ENCODE results near the gene DNAJC11.

DNAJC11 gene

DNA sequence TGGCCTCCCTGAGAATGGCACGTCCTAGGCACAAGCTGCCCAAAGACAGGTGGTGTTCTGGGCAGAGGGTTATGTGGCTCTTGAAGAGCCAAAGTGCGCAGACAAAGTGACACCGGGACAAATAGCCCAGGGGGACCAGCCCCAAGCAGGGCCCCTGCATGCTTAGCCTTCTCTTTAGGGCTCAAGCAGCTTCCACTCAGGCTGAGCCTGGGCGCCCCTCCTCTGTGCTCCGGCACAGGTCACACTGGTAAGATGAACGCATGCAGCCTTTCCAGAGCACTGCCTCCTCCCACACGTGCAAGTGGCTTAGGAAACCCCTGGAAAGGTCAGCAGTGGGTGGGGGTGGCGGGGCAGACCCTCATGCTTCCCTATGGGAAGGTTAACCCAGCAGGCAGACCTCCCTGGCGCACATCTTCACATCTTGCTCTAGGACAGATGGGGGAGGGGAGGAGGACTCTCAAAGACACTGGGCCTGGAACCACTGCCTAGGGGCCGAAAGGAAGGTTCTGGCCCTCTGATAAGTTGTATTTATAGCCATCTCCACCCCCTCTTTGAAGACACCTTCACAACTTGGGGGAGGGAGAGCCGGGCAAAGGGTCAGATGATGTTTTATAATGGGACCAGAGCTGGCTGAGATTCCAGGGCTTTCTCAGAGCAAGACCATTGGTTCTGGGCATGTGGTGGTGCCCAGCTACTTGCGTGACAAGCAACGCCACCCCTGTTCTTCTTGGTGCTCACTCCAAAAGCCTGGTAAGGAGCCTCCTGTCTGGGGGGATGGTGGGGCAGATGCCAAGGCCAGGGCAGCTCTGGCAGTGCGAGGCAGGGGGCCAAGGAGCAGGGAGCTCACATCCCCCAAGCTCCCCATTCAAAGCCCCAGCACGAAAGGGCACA lies 104.5 kb downstream of the DNAJC11 start:
- Histone ChIP-seq H3K4me3 (replicated peaks; ENCODE audit: insufficient read depth, low read length) (no peak overlapping the region), H3K27ac (replicated peaks) (no peak overlapping the region), H3K27me3 (ENCODE audit: insufficient read depth, poor library complexity, severe bottlenecking) (no peaks in the 10 kb centered on the region)
- no peak for DNase-seq (ENCODE audit: low read depth in 1 of 2, low spot score in 1 of 2)
- TF ChIP-seq POLR2AphosphoS5 (IDR thresholded peaks at IDR 0.05; ENCODE audit: low read depth) (no peak), SPI1 (IDR thresholded peaks at IDR 0.05; ENCODE audit: borderline replicate concordance, low read depth) (no peak), GABPA (IDR thresholded peaks at IDR 0.05; ENCODE audit: low read depth) (no peak)
- TF ChIP-seq, protein P1, sequence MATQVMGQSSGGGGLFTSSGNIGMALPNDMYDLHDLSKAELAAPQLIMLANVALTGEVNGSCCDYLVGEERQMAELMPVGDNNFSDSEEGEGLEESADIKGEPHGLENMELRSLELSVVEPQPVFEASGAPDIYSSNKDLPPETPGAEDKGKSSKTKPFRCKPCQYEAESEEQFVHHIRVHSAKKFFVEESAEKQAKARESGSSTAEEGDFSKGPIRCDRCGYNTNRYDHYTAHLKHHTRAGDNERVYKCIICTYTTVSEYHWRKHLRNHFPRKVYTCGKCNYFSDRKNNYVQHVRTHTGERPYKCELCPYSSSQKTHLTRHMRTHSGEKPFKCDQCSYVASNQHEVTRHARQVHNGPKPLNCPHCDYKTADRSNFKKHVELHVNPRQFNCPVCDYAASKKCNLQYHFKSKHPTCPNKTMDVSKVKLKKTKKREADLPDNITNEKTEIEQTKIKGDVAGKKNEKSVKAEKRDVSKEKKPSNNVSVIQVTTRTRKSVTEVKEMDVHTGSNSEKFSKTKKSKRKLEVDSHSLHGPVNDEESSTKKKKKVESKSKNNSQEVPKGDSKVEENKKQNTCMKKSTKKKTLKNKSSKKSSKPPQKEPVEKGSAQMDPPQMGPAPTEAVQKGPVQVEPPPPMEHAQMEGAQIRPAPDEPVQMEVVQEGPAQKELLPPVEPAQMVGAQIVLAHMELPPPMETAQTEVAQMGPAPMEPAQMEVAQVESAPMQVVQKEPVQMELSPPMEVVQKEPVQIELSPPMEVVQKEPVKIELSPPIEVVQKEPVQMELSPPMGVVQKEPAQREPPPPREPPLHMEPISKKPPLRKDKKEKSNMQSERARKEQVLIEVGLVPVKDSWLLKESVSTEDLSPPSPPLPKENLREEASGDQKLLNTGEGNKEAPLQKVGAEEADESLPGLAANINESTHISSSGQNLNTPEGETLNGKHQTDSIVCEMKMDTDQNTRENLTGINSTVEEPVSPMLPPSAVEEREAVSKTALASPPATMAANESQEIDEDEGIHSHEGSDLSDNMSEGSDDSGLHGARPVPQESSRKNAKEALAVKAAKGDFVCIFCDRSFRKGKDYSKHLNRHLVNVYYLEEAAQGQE (IDR thresholded peaks at IDR 0.05; ENCODE audit: insufficient replicate concordance, low read depth): no peak
- TF ChIP-seq, protein P2, sequence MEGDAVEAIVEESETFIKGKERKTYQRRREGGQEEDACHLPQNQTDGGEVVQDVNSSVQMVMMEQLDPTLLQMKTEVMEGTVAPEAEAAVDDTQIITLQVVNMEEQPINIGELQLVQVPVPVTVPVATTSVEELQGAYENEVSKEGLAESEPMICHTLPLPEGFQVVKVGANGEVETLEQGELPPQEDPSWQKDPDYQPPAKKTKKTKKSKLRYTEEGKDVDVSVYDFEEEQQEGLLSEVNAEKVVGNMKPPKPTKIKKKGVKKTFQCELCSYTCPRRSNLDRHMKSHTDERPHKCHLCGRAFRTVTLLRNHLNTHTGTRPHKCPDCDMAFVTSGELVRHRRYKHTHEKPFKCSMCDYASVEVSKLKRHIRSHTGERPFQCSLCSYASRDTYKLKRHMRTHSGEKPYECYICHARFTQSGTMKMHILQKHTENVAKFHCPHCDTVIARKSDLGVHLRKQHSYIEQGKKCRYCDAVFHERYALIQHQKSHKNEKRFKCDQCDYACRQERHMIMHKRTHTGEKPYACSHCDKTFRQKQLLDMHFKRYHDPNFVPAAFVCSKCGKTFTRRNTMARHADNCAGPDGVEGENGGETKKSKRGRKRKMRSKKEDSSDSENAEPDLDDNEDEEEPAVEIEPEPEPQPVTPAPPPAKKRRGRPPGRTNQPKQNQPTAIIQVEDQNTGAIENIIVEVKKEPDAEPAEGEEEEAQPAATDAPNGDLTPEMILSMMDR (IDR thresholded peaks at IDR 0.05; ENCODE audit: insufficient read depth, low read length): no peak

DNA sequence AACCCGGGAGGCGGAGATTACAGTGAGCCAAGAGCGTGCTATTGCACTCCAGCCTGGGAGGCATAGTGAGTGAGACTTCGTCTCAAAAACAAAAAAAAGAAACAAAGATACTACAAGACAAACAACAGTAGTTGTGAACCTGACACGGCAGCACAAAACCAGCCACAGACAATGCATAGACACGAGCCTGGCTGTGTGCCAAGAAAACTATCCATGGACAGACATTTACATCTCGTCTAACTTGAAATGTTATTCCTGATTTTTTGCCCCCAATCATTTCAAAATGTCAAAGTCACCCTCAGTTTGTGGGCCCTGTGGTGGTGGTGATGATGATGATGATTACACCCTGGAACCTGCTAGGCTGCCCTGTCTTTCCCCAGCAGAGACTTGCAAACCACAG lies 105.3 kb downstream of the DNAJC11 start:
- DNase-seq (ENCODE audit: low read depth in 1 of 2, low spot score in 1 of 2): no peak
- Histone ChIP-seq H3K27me3 (ENCODE audit: insufficient read depth, poor library complexity, severe bottlenecking) (no peaks in the 10 kb centered on the region), H3K4me3 (replicated peaks; ENCODE audit: insufficient read depth, low read length) (no peak overlapping the region), H3K27ac (replicated peaks) (no peak overlapping the region)
- TF ChIP-seq, protein P1 (IDR thresholded peaks at IDR 0.05; ENCODE audit: insufficient replicate concordance, low read depth): no peak
- TF ChIP-seq, protein P2 (IDR thresholded peaks at IDR 0.05; ENCODE audit: insufficient read depth, low read length): no peak
- no peak for TF ChIP-seq SPI1 (IDR thresholded peaks at IDR 0.05; ENCODE audit: borderline replicate concordance, low read depth)
- no peak for TF ChIP-seq GABPA (IDR thresholded peaks at IDR 0.05; ENCODE audit: low read depth)
- no peak for TF ChIP-seq POLR2AphosphoS5 (IDR thresholded peaks at IDR 0.05; ENCODE audit: low read depth)

DNA sequence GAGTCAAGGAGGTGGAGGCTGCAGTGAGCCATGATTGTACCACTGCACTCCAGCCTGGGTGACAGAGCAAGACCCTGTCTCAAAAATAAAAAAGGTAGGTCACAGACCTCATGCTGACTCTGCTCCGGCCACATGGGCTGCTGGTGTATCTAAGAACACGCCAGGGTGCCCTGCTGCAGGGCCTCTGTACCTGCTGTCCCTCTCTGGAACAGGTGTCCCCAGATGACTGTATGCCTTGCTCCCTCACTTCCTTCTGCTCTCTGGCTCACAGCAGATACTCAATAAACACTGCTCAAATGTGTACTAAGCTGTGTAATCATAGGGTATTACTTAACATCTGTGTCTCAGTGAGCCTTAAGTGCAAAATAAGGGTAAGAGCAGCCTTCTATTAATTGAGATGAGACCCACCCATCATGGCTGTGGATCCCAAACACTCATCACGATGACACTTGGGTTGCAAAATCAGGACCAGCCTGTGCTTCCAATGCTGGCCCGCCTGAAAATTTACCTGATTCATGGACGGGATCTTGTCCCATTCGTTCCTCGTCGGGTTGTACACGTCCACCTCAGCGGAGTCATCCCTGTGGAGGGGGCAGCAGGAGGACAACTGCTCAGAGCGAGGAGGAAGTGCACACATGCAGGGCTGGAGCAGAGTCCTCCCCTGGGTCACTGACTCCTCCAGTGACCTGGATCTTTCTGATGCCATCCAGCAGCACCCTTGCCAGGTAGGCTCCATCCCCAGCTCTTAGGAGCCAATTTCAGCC lies 106.5 kb downstream of the DNAJC11 start:
- TF ChIP-seq, protein P1 (IDR thresholded peaks at IDR 0.05; ENCODE audit: insufficient replicate concordance, low read depth): no peak
- TF ChIP-seq POLR2AphosphoS5 (IDR thresholded peaks at IDR 0.05; ENCODE audit: low read depth) (no peak), SPI1 (IDR thresholded peaks at IDR 0.05; ENCODE audit: borderline replicate concordance, low read depth) (no peak), GABPA (IDR thresholded peaks at IDR 0.05; ENCODE audit: low read depth) (no peak)
- TF ChIP-seq, protein P2 (IDR thresholded peaks at IDR 0.05; ENCODE audit: insufficient read depth, low read length): no peak
- Histone ChIP-seq H3K27ac (replicated peaks) (no peak overlapping the region), H3K27me3 (ENCODE audit: insufficient read depth, poor library complexity, severe bottlenecking) (no peaks in the 10 kb centered on the region), H3K4me3 (replicated peaks; ENCODE audit: insufficient read depth, low read length) (no peak overlapping the region)
- no peak for DNase-seq (ENCODE audit: low read depth in 1 of 2, low spot score in 1 of 2)

Data from HL-60 (cell line).